Activated CD8-positive, alpha-beta memory T cell treated with anti-CD3 and anti-CD28 coated beads, Interleukin-2, amount 50 U/mL, for 1 hour (primary cell): Measurements from ENCODE around the gene CLDN9.

ENCODE experiments used
- DNase-seq: peaks from one replicate; pipeline ENCODE4 v3.0.0-alpha.2; 2020; ENCODE audit errors: extremely low read depth

The CLDN9 gene

DNA sequence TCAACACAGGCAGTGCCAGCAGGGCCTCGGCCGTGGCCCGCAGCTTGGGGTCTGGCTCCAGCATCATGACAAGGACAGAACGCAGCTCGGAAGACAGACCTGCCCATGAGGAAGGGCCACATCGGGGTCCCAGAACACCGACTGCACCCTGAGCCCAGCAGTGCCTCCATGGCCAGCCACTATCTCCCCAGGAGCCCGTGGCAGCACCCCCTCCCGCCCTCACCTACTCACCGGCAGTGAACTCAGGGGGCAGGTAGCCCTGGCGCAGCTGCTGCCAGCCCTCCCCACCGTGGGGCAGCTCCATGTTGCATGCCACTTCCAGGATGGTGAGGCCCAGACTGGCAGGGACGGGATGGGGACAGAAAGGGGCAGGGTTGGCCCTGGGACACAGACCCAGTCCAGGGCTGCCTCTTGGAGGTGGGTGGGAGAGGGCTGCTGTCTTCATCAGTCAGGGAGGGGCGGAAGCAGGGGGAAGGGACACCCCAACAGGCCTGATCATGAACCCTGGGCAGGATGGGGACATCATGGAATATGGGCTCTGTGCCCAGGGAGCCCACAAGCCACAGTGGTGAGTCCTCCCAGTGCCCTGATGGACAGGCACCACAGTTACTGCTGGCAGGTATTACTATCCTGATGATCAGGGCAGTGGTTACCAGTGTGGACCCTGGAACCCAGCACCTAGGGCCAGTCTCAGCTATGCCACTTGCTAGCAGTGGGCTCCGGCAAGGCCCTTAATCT, 38.2 kb upstream of the CLDN9 start:
- DNase-seq, result no peak

DNA sequence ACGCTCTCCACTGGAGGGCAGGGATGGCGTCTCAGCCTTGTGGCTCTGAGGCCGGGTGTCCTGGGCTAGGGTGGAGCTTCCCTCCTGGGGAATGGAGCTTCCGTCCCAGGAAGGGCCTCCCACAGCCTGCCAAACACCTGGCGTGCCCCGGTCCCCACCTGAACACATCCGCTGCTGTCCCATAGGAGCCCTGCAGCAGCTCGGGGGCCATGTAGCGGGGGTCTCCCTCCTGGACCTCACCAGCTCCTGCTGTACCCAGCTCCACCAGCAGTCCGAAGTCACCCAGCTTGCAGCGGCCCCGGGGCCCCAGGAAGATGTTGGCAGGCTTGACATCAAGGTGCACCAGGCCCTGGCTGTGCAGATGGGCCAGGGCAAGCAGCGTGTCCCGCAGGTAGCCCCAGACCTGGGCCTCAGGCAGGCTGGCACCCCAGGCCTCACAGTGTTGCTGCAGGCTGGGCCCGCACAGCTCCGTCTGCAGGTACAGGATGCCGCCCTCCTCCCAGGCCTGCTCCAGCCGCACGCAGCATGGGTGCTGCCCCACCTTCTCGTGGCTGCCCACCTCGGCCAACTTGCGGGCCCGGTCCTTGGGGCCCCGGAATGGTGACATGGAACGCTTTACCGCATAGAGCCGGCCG, 37.4 kb upstream of the CLDN9 start:
- no peak for DNase-seq

DNA sequence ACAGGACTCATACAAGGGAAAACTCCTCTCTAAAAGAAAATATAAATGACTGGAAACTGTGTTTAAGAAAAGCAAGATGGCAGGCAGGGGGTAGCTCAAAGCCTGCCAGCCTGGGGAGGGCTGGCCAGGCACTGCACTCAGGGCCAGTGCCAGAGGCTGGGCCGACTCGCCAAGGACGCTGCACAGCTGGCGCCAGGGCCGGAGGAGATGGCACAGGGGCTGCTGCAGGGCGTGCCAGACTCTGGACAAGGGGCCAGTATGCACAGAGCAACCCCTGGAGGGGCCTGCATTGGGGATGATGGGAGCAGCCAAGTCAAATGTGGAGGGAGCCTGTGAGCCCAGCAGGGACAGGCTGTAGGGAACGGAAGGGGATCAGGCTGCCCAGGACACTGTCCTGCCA, 36.5 kb upstream of the CLDN9 start:
- DNase-seq, result no peak

DNA sequence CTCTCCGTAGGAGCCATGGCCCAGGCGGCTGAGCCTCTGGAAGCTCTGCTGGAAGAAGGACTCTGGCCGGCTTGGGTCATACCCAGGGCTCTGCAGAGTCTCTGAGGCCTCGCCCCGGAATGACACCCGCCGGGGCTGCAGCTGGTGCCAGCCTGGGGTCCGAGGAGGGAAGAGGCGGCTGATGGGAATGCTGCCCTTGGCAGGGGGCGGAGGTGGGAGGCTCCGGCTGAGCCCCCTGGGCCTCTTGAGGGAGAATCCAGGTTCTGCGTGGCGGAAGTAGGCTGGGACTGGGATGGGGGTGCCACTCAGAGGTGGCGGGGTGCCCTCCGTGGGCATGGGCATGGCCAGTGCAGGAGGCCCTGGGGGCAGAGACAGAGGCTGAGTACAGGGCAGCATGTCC, 36.0 kb upstream of the CLDN9 start:
- DNase-seq, result no peak

DNA sequence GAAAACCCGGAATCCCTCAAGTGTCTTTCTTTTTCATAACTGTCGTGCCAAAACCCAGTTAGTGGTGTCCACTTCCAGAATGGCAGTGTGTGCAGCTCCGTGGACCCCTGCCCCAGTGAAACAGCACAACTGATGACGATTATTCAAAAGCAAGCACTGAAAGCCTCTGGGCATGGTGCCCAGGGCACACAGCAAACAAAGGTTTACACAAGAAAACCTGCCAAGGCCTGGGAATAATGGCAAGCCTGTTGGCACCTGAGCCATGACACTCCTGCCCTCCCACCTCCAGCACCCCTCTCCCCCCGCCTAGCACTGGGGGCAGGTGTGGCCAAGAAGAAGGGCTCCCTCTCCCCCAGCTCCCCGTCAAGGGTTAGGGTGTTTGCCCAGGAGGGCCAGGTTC, 35.3 kb upstream of the CLDN9 start:
- no peak for DNase-seq

DNA sequence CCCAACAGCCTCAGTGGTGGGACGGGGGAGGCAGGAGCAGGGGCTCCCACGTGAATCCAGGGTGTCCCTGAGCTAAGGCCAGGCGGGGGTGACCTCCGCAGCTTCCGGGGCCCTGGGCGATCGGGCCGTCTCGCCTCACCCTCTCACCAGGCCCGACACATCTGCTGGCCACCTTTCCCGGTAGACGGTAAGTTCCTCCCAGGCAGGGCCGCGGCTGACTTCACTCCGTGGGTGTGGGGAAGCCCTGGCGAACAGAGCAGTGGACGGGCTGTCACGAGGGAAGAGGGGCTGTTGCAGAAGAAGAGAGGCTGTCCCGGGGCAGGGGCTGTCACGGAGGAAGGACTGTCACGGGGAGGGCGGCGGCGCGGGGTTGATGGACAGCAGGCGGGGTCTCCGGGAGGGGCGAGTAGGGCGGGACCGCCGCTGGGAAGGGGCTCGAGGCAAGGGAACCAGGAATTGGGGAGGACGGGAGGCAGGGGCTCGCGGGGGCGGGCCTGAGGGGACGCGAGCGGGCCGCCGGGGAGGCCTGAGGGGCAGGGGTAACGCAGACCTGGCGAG, 33.0 kb upstream of the CLDN9 start:
- no peak for DNase-seq

DNA sequence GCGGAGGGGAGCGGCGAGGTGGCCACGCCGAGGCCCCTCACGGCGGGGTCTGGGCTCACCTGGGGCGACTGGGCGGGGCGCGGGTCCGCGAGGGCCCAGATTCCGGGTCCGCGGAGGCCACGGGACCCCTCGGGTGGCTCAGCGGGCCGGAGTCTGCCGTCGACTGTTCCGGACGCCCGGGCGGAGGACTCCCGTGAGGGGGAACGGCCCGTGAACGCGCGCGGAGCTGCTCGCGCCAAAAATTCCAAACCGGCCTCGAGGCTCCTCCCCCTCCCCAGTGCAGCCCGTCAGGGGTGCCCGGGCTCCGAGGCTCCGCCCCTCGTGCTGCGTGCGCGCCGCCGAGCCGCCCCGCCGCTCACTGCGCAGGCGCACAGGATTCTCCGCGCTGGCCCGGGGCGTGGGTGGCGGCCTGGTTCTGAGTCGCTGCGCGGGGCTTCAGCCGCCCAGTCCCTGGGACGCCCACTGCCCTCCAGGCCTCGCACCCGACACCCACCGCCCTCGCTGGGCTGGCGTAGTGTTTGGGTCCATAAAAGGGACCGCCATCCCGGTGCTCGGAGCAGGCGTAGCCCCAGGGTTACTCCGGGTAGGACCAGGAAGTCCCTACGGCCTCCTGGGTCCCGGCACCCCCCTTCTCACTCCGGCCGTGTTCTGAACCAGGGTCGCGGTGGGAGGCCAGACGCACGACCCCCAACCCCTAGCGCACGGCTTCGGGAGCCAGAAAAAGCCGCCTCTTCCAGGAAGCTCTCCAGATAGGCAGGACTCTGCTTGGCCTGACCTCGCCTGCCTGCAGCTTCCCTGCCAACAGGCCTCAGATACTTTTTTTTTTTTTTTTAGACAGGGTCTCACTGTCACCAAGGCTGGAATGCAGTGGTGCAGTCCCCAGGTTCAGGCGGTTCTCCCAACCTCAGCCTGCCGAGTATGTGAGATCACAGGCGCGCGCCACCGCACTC, 32.2 kb upstream of the CLDN9 start, which contains the start of gene PKMYT1:
Gene PKMYT1 (minus strand): TSS at position 220 of the 950 bp plus-strand sequence. CDS start 789 bp downstream, outside the sequence.
- DNase-seq, result peak; percentile 73

DNA sequence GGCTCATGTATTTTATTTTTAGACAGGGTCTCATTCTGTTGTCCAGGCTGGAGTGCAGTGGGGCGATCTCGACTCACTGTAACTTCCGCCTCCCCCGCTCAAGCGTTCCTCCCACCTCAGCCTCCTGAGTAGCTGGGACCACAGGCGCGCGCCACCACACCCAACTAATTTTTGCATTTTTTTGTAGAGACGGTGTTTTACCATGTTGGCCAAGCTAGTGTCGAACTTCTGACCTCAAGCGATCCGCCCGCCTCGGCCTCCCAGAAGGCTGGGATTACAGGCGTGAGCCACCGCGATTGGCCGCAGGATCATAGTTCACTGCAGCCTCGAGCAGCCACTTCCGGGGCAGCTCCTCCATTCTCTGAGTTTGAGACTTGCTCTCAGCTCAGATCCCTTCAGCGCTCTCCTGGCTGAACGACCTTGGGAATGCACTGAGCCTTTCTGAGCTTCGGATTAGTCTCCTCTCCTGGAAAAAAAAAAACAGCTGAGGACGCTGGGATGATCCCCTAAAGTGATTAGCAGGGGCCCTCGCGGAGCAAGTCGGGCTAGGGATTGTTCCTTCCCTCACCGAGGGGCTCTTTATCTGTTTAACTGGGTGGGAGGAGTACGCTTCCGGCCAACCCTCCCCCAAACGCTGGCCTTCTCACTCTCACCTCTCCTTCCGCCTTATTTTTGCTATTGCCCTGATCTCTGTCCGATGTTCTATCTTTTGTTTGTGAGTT, 31.4 kb upstream of the CLDN9 start:
- DNase-seq, result no peak

DNA sequence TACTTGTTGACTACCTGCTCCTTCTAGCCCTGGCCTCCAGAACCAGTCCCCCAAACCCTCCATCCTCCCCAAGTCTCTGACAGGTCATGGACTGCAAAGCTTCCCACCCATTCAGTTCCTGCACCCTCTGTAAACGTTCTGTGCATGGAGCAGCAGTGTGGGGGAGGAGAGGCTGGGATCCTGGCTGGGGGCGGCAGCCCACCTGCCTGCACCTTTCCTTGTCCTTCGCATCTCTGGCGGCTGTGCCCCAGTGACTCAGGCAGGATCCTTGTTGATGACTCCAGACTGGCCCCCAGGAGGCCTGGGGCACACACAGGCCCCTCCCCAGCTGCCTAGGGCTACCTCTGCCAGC, 30.8 kb upstream of the CLDN9 start:
- DNase-seq, result no peak

DNA sequence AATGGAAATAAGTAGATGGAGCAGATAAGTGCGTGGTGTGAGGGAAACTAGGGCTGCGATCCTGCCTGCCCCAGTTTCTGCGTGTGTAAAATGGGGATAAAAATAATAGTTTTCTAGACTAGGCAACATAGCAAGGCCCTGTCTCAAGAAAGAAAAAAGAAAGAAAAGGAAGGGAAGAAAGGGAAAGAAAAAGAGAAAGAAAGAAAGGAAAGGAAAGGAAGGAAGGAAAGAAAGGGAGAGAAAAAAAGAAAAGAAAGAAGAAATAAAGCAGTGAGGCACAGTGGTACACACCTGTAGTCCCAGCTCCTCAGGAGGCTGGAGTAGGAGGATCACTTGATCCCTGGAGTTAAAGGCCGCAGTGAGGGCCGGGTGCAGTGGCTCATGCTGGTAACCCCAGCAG, 30.3 kb upstream of the CLDN9 start:
- DNase-seq, result no peak

DNA sequence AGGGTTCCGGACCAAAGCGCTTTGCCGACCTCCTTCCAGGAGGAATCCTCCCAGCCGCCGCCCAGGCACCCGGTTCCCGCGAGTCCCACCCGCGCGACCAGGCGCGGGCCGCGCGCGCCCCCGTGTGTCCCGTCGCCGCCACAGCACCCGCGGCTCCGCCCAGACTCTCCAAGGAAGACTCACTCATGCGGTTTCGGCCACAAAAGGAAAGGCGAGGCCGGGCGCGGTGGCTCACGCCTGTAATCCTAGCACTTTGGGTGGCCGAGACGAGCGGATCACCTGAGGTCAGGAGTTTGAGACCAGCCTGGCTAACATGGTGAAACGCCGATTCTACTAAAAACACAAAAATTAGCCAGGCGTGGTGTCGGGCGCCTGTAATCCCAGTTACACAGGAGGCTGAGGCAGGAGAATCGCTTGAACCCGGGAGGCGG, 29.0 kb upstream of the CLDN9 start:
- DNase-seq, result no peak

DNA sequence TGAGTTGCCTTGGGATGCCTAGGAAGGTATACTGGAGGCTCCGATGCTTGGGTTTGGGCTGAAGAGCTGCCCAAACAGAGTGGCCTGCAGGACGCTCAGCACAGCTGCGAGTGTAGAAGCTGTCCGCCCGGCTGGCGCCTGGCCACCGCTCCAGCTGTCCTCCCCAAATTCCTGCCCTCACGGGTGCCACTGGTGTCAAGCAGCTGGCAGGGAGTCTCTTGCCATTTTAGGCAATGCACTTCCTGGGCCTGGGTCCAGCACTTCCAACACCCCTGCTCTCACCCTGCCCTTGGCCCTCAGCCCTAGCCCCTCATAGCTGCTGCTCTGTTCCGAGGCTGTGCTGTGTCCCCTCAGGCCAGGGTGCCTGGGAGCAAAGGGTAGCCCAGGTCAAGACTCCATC, 27.3 kb upstream of the CLDN9 start:
- no peak for DNase-seq

DNA sequence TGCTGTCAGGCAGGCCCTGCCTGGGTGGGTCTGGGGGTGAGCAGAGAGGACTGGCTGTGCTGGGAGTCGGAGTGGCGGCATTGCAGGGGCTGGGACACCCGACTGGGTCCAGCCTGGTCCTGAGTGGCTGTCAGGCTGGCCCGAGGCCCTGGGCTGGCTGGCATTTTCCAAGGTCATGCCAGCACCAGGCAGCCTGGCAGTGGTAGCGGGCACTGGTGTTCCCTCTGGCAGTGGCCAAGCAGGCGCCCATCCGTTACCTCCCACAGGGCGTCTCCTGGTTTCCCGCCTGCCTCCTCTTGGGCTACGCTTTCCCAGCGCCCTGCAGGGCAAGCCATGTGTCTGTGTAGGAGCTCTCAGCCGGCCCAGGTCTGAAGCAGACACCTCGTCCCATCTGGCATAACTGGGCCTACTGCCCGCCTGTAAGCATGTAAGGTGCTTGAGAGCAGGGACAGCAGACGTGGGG, 26.8 kb upstream of the CLDN9 start:
- no peak for DNase-seq

DNA sequence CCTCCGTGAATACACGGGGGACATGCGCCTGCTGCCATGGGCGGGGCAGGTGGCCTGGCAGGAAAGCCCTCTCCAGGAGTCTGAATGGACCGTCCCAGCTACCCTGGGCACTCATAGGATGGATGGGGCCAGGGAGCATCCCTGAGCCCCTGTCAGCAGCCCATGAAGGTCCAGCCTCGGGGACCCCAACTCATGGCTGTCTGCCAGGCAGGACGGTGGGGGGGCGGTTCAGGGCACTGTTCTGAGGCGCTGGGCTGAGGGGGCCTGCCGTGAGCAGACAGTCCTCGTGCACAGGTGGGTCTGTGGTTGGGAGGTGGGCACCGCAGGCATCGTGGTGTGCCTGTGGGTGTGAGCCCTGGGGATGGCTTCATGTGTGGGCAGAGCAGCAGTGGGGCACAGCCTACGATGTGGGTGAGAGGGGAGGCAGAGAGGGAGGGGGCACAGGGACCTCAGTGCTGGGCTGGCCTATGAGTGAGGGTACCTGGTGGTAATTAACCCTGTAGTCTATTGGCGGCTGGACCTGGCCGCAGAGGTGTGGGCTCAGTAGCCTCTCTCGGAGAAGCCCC, 26.0 kb upstream of the CLDN9 start:
- DNase-seq, result no peak

DNA sequence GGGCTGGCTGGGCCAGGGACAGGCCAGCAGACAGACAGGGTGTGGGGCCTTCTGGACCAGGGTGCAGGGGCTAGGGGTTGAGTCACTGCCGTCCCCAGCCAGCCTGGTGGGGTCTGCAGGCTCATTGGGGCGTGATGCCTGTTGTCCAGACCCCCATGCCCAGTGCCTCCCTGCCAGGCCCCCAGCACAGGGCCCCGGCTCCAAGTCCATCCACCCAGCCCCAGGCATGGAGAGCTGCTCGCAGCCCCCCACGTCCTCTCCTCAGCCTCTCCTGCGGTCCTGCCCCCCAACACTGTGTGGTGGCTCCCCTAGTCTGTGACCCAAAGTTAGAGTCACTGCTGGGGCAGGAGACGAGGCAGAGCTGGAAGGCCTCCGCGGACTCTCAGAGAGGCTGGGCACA, 25.4 kb upstream of the CLDN9 start:
- DNase-seq, result no peak

DNA sequence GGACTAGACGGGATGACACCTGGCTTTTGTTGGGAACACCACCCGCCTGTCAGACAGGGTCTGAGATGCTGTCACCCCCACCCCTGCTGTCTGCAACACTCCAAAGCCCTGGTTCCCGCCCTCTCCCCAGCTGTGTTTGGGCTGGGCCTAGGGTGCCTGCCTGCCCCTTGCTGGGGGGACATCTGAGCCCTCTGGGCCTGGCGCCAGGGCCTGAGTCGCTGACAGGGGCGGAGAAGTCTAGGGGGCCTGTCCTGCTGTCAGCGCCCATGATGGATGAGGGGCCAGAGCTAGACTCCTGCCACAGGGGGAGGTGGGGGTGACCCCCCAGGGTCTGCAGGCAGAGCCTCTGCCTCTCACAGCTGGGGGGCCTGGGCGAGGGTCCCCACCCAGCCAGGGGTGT, 24.9 kb upstream of the CLDN9 start:
- DNase-seq, result no peak

DNA sequence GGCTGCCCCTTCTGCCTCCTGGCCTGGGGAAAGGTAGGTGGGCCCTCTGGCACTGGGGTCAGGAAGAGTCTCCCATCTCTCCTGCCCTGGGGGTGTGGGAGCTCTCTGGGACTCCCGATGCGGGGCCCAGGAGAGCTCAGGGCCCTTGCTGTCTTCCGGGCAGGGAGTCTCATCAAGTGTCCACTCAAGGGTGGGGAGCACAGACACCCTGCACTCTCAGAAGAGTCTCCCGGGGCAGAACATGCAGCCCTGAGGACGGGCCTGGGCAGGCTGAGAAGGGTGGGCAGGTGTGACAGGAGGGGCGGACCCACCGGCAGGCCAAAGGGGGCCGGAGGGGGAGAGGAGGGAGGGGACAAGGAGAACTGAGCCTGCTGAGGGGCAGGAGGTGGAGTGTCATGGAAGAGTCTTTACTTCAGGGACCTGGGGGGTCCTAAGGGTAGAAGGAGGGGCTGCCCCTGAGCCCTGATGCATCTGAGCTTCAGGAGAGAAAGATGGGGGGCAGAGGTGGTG, 24.1 kb upstream of the CLDN9 start:
- no peak for DNase-seq

DNA sequence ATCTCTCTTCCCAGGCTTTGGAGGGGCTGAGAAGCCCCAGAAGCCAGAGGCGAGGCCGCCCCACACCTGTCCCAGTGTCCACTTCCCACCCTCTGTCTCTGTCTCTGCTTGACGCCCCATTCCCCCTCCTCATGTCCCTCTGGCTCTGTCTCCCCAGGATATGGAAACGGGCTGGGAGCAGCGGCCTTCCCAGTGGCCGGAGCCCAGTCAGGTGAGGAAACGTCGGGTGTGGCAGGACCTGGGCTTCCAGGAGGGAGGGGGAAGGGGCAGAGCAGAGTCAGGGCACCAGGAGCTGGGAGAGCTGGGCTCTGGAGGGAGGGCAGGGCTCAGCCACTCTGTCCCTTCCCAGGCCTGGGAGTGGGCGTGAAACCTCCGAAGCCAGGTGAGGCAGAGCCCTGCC, 21.8 kb upstream of the CLDN9 start:
- no peak for DNase-seq

DNA sequence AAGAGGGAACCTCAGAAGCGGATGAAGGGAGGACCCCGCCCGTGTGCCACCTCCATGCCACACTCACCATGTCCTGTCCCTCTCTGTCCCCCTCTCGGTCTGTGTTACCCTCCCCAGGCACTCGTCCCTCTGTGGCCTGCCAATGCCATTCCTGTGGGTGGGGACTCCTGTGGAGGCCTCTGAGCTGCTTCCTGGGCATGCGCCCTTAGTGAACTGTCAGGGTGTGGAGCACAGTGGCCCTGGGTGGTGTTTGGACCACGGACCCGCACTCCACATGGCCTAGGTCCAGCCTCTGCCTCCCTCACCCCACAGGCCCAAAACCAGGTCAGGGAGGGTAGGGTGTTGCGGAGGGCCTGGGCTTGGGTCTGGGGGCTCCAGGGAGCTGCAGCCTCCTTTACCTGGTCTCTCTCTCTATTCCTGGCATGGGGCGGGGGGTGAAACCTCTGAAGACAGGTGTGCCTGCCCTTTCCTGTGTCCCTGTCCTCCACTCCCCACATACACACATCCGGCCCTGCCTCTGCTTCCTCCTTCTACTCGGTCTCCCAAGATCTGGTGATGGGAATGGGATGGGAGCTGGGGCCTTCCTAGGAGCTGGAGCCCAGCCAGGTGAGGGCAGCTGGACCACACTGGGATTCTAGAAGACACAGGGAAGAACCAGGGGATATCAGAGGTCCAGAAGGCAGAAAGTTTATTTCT, 21.0 kb upstream of the CLDN9 start:
- no peak for DNase-seq

DNA sequence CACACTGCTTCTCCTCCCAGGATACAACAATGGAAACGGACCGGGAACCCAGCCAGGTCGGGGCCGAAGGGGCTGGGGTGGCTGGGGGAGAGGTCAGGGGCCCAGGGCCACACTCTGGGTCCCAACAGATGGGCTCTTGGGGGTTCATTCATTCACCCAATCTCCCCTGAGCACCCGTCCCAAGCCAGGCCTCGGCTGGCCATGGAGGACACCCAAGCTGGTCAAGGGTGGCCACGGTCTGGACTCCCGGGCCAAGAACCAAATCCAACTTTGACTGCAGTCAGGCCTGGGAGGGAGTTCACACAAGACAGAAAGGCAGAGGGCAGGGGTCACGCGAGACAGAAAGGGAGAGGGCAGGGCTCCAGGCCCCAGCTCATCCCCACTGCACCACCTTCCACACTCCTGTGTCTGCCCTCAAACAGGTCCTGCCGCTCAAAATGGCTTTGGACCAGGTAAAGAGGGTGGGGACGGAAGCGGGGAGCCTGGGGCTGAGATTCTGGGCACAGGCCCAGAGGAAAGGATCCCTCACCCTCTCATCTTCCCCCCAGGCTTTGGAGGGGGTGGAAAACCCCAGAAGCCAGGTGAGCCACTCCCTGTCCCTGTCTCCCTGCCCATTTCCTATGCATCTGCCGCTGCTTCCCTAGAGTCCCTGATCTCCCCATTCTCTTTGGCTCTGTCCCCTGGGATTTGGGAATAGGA, 20.2 kb upstream of the CLDN9 start:
- no peak for DNase-seq
